ENCODE measurements around the gene PANX3.

GRCh38 chr11:124635932-124636331 lies 24.7 kb downstream of the PANX3 start:
- TF ChIP-seq EP300 (IDR thresholded peaks at IDR 0.05), result no peak
- no peak for TF ChIP-seq CTCF (IDR thresholded peaks at IDR 0.05)
- TF ChIP-seq POLR2A (IDR thresholded peaks at IDR 0.05), result no peak
- TF ChIP-seq POLR2AphosphoS5 (IDR thresholded peaks at IDR 0.05), result no peak

Data from gastroesophageal sphincter (tissue), 3 donors.